ENCODE measurements around the gene CFAP20DC.

- TF ChIP-seq, protein P1, sequence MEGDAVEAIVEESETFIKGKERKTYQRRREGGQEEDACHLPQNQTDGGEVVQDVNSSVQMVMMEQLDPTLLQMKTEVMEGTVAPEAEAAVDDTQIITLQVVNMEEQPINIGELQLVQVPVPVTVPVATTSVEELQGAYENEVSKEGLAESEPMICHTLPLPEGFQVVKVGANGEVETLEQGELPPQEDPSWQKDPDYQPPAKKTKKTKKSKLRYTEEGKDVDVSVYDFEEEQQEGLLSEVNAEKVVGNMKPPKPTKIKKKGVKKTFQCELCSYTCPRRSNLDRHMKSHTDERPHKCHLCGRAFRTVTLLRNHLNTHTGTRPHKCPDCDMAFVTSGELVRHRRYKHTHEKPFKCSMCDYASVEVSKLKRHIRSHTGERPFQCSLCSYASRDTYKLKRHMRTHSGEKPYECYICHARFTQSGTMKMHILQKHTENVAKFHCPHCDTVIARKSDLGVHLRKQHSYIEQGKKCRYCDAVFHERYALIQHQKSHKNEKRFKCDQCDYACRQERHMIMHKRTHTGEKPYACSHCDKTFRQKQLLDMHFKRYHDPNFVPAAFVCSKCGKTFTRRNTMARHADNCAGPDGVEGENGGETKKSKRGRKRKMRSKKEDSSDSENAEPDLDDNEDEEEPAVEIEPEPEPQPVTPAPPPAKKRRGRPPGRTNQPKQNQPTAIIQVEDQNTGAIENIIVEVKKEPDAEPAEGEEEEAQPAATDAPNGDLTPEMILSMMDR (IDR thresholded peaks at IDR 0.05; ENCODE audit: low read depth, low read length, missing input control) = no peak
- TF ChIP-seq JUND (IDR thresholded peaks at IDR 0.05) (no peak), REST (IDR thresholded peaks at IDR 0.05) (no peak), RAD21 (IDR thresholded peaks at IDR 0.05) (no peak), NR2F2 (IDR thresholded peaks at IDR 0.05) (no peak)
Measured at GRCh38 chr3:58751235-58751634, 298.6 kb downstream of the CFAP20DC start.
